ENCODE results near the gene COL4A2.

GRCh38 chr13:110455444-110455843 is 148.4 kb downstream of the COL4A2 start:
- TF ChIP-seq GATA2 (IDR thresholded peaks at IDR 0.05; ENCODE audit: low read depth, low read length), result no peak
- no peak for TF ChIP-seq GATA3 (IDR thresholded peaks at IDR 0.05; ENCODE audit: low read depth, low read length)

Measured in SH-SY5Y (cell line).